HepG2 (cell line): ENCODE data around the gene IFT52. TPM values are rescaled to one million over a fixed set of nuclear protein-coding genes. Genes with fewer than 3 reads are reported as not detected.

Source experiments
- ATAC-seq: fragments of 200-7000 bp; cut with Tn5 transposase; 3 replicates; pipeline ENCODE4 v1.9.1; 2020; ENCODE audit warnings: mild to moderate bottlenecking, moderate library complexity
- BruUV-seq: library from RNA; stranded (reverse); fragments of 400-500 nt; replicated peaks from 2 replicates; lab custom pipeline; 2021; lab: Mats Ljungman, UMichigan
- CTCF ChIA-PET: fragments of 300-600 bp; formaldehyde crosslinking; extraction: SDS; loops from one replicate; lab custom pipeline; 2021; ENCODE audit warnings: low total read pairs, inconsistent platforms, low intra/inter-chr PET ratio; lab: Yijun Ruan, JAX
- POLR2A ChIA-PET: fragments of 350-600 bp; sonication (Branson Sonifier 250); formaldehyde crosslinking; loops from one replicate; lab custom pipeline; 2020; ENCODE audit warnings: antibody characterized with exemption, inconsistent platforms; lab: Yijun Ruan, JAX
- DNase-seq: peaks from one replicate; pipeline ENCODE4 v3.0.0-alpha.2; 2015; ENCODE audit warnings: low spot score
- FAIRE-seq: peaks from 3 replicates; lab custom pipeline; 2011; peaks lifted over from hg19 to GRCh38; lab: Jason Lieb, UNC
- H2AFZ ChIP-seq: one replicate; pipeline ENCODE4 v1.6.1; 2011; ENCODE audit warnings: low read length, inconsistent platforms
- H3K27ac ChIP-seq: fragments of 300-600 bp; 3 replicates; pipeline ENCODE4 v1.8.0; 2011; ENCODE audit warnings: mixed run types, mild to moderate bottlenecking, mixed read lengths, low read length, inconsistent platforms; ENCODE audit not compliant: insufficient read depth; ENCODE audit errors: extremely low read length
- H3K27me3 ChIP-seq, 2 experiments: fragments of 200-600 bp in 1 of 2; 2 replicates in 1 of 2; 3 replicates in 1 of 2; pipeline versions ENCODE4 v1.6.0 to v1.8.0; 2011; ENCODE audit warnings: low read length in 2 of 2, mild to moderate bottlenecking in 2 of 2, moderate library complexity in 2 of 2, inconsistent platforms in 1 of 2; ENCODE audit not compliant: insufficient read depth in 2 of 2, control insufficient read depth in 1 of 2
- H3K36me3 ChIP-seq, 2 experiments: fragments of 200-600 bp in 1 of 2; replicated peaks in 1 of 2; 2 replicates in 1 of 2; 3 replicates in 1 of 2; pipeline versions ENCODE4 v1.5.1 to v1.8.0; 2011; ENCODE audit warnings: low read length in 2 of 2, inconsistent platforms in 1 of 2; ENCODE audit not compliant: insufficient read depth in 2 of 2, control insufficient read depth in 1 of 2
- H3K4me1 ChIP-seq: 2 replicates; pipeline ENCODE4 v1.5.1; 2012; ENCODE audit warnings: low read length, inconsistent platforms; ENCODE audit not compliant: insufficient read depth
- H3K4me2 ChIP-seq: 2 replicates; pipeline ENCODE4 v1.6.0; 2011; ENCODE audit warnings: low read depth, low read length, inconsistent platforms
- H3K4me3 ChIP-seq, 3 experiments: fragments of 200-600 bp in 1 of 3; sonication (generic), shearing (Covaris generic) in 1 of 3; replicated peaks in 1 of 3; 2 replicates each; pipeline ENCODE4 v1.5.1; 2011 to 2016; ENCODE audit warnings: low read length in 3 of 3, inconsistent platforms in 2 of 3, low read depth in 2 of 3, mild to moderate bottlenecking in 2 of 3, control low read depth in 1 of 3, mixed read lengths in 1 of 3; ENCODE audit not compliant: insufficient read depth in 1 of 3
- H3K79me2 ChIP-seq: one replicate; pipeline ENCODE4 v1.6.1; 2011; ENCODE audit warnings: low read length, inconsistent platforms; ENCODE audit not compliant: insufficient read depth
- H3K9ac ChIP-seq: 2 replicates; pipeline ENCODE4 v1.6.0; 2011; ENCODE audit warnings: mild to moderate bottlenecking, low read depth, low read length, inconsistent platforms; ENCODE audit not compliant: insufficient read depth
- H3K9me3 ChIP-seq: 2 replicates; pipeline ENCODE4 v1.5.1; 2012; ENCODE audit warnings: mild to moderate bottlenecking, low read length
- H4K20me1 ChIP-seq: 2 replicates; pipeline ENCODE4 v1.6.0; 2011; ENCODE audit warnings: inconsistent platforms, mild to moderate bottlenecking, low read length, moderate library complexity; ENCODE audit not compliant: insufficient read depth
- FOXC1 ChIP-seq: sonication (generic); formaldehyde crosslinking; IDR thresholded peaks from 2 replicates; pipeline ENCODE4 v1.8.0; 2022; ENCODE audit warnings: mild to moderate bottlenecking, missing genetic modification reagents, borderline replicate concordance
- SMC3 ChIP-seq: IDR thresholded peaks from 2 replicates; pipeline ENCODE4 v1.6.1; 2011; ENCODE audit warnings: low read length, improper control_type of control experiment
- ZNF124 ChIP-seq: sonication (generic); formaldehyde crosslinking; IDR thresholded peaks from 2 replicates; pipeline ENCODE4 v1.4.0; 2020; ENCODE audit warnings: missing genetic modification reagents
- WGBS: methylation state at CpG from one replicate; pipeline ENCODE4 v1.1.6; 2017; ENCODE audit warnings: low lambda C conversion rate; 5-methylcytosine and 5-hydroxymethylcytosine counted together
- in situ Hi-C: cut with HindIII; loops from 2 replicates; pipeline ENCODE4 v1.10.0; 2017; ENCODE audit warnings: low pct_unique_long_range_greater_than_20kb; ENCODE audit not compliant: extremely low pct_ligation_motif_present
- intact Hi-C: fragments of 100-400 bp; cut with micrococcal nuclease; formaldehyde crosslinking; loops from one replicate; pipeline ENCODE4 v1.10.0; 2022; ENCODE audit not compliant: unreplicated experiment
- polyA plus RNA-seq, 8 experiments: library from polyadenylated mRNA; depleted of rRNA in 3 of 8; stranded (reverse) in 7 of 8; unstranded in 1 of 8; fragments of >200 nt; fragmentation: Illumina TruSeq in 4 of 8; extraction: Trizol in 4 of 8; gene quantifications; 2 replicates each; pipeline versions ENCODE4 v1.2.1 to v1.2.3, GENCODE V29; 2011 to 2016; ENCODE audit warnings: low read depth in 4 of 8, missing spikeins in 1 of 8, mixed read lengths in 1 of 8; ENCODE audit not compliant: insufficient read depth in 1 of 8
- total RNA-seq, 5 experiments: library from RNA; depleted of rRNA; stranded (reverse); fragments of >200 nt; fragmentation: Illumina TruSeq; extraction: Trizol; gene quantifications; 2 replicates each; pipeline ENCODE4 v1.2.3, GENCODE V29; 2016; ENCODE audit warnings: low read depth in 1 of 5
- TF ChIP-seq, protein P1 (sequence below): sonication (generic); formaldehyde crosslinking; IDR thresholded peaks from 2 replicates; pipeline ENCODE4 v1.8.0; 2022; ENCODE audit warnings: mild to moderate bottlenecking, missing genetic modification reagents, moderate library complexity
- TF ChIP-seq, protein P2 (sequence below): sonication (generic); formaldehyde crosslinking; IDR thresholded peaks from 2 replicates; pipeline ENCODE4 v1.5.0; 2020; ENCODE audit warnings: mild to moderate bottlenecking, missing genetic modification reagents, moderate library complexity
- TF ChIP-seq, protein P3 (sequence below): sonication (generic); formaldehyde crosslinking; IDR thresholded peaks from 2 replicates; pipeline ENCODE4 v1.5.1; 2020; ENCODE audit warnings: mild to moderate bottlenecking, missing genetic modification reagents, moderate library complexity

Gene IFT52
- total and polyA plus RNA-seq, 2 of the 13 experiments (the other 11 are each of a cell fraction or from before 2014, with no cell fraction given) = 48.0 to 64.0 TPM

DNA sequence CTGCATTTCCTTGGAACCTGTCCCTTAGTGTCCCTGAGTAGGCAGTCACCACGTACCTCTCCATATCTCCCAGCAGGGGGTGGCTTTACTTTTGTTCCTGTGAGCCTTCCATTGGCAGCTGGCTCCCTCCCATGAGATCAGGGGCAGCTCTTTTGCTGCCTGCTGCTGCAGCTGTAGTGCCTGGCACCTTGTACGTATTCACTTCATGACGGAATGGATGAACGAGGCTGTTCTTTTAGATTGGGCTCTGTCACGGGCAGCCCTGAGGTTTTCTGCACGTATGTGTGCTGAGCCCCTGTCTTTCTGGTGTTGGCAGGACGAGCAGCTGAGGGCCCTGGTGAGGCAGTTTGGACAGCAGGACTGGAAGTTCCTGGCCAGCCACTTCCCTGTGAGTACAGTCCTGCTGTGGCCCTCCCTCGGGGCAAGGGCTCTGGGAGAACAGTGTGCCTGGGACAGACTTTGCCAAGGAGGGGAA is 90.8 kb downstream of the IFT52 start:
- CTCF ChIA-PET = no interaction called here
- Histone ChIP-seq H3K4me2 (no peak overlapping the region), H3K4me3 (no peak overlapping the region), H3K9ac (no peak overlapping the region), H2AFZ (no peak overlapping the region), H3K27me3 (no peaks in the 10 kb centered on the region), H3K79me2 (no peaks in the 10 kb centered on the region), H3K4me1 (peaks cover 10% of the 10 kb centered on the region), H3K9me3 (no peaks in the 10 kb centered on the region), H3K27ac (no peak overlapping the region), H3K36me3 (peaks cover 8 to 35% of the 10 kb centered on the region in 2 experiments; a peak in 4 of 5 replicates), H4K20me1 (no peaks in the 10 kb centered on the region)
- WGBS = 94% methylated on average over 8 of the region's 8 CpGs
- intact Hi-C loops = no loop called here
- no TSS peak for BruUV-seq
- ATAC-seq (peak; percentile 83), FAIRE-seq (no peak), DNase-seq (no peak)
- in situ Hi-C loops = no loop called here
- POLR2A ChIA-PET = no interaction called here
- TF ChIP-seq FOXC1 = no peak
- TF ChIP-seq SMC3 = no peak
- TF ChIP-seq, protein P1, sequence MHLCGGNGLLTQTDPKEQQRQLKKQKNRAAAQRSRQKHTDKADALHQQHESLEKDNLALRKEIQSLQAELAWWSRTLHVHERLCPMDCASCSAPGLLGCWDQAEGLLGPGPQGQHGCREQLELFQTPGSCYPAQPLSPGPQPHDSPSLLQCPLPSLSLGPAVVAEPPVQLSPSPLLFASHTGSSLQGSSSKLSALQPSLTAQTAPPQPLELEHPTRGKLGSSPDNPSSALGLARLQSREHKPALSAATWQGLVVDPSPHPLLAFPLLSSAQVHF (CRISPR knock-in tag) = no peak
- no peak for TF ChIP-seq ZNF124 (CRISPR knock-in tag)
- TF ChIP-seq, protein P2, sequence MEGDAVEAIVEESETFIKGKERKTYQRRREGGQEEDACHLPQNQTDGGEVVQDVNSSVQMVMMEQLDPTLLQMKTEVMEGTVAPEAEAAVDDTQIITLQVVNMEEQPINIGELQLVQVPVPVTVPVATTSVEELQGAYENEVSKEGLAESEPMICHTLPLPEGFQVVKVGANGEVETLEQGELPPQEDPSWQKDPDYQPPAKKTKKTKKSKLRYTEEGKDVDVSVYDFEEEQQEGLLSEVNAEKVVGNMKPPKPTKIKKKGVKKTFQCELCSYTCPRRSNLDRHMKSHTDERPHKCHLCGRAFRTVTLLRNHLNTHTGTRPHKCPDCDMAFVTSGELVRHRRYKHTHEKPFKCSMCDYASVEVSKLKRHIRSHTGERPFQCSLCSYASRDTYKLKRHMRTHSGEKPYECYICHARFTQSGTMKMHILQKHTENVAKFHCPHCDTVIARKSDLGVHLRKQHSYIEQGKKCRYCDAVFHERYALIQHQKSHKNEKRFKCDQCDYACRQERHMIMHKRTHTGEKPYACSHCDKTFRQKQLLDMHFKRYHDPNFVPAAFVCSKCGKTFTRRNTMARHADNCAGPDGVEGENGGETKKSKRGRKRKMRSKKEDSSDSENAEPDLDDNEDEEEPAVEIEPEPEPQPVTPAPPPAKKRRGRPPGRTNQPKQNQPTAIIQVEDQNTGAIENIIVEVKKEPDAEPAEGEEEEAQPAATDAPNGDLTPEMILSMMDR (CRISPR knock-in tag) = 0 out of 2 replicates have a peak, but pooled peaks have one; percentile 25
- TF ChIP-seq, protein P3, sequence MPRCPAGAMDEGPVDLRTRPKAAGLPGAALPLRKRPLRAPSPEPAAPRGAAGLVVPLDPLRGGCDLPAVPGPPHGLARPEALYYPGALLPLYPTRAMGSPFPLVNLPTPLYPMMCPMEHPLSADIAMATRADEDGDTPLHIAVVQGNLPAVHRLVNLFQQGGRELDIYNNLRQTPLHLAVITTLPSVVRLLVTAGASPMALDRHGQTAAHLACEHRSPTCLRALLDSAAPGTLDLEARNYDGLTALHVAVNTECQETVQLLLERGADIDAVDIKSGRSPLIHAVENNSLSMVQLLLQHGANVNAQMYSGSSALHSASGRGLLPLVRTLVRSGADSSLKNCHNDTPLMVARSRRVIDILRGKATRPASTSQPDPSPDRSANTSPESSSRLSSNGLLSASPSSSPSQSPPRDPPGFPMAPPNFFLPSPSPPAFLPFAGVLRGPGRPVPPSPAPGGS = no peak
